Naive B cell (primary cell): ENCODE measurements around the gene HPSE2. TPM values are rescaled to one million over a fixed set of nuclear protein-coding genes. Genes with fewer than 3 reads are reported as not detected.

Source experiments
- ATAC-seq, 2 donors: fragments of 150-1000 bp; cut with Tn5 transposase; 2 replicates each; pipeline ENCODE4 v1.10.0; 2021; ENCODE audit warnings: low read depth in 2 of 2, mild to moderate bottlenecking in 2 of 2, moderate library complexity in 2 of 2
- DNase-seq: peaks from one replicate; pipeline ENCODE4 v3.0.0; 2022
- H3K27ac Mint-ChIP-seq, 6 donors: one replicate each; pipeline ENCODE4 v1.8.0; 2020 to 2022; ENCODE audit warnings: mild to moderate bottlenecking in 6 of 6, mixed read lengths in 6 of 6, moderate library complexity in 5 of 6, inconsistent platforms in 2 of 6
- H3K27me3 Mint-ChIP-seq, 3 donors: one replicate each; pipeline ENCODE4 v1.8.0; 2021 to 2022; ENCODE audit warnings: mixed read lengths in 3 of 3, mild to moderate bottlenecking in 1 of 3
- H3K36me3 Mint-ChIP-seq, 2 donors: one replicate each; pipeline ENCODE4 v1.8.0; 2020 to 2022; ENCODE audit warnings: mixed read lengths in 2 of 2, inconsistent platforms in 1 of 2, mild to moderate bottlenecking in 1 of 2
- H3K4me1 Mint-ChIP-seq, 3 donors: one replicate each; pipeline ENCODE4 v1.8.0; 2020 to 2022; ENCODE audit warnings: mixed read lengths in 3 of 3, inconsistent platforms in 1 of 3, mild to moderate bottlenecking in 1 of 3, moderate library complexity in 1 of 3
- H3K4me3 Mint-ChIP-seq, 8 donors: one replicate each; pipeline ENCODE4 v1.8.0; 2020 to 2022; ENCODE audit warnings: mild to moderate bottlenecking in 8 of 8, mixed read lengths in 8 of 8, moderate library complexity in 8 of 8, inconsistent platforms in 2 of 8
- H3K9me3 Mint-ChIP-seq, 7 donors: one replicate each; pipeline ENCODE4 v1.8.0; 2020 to 2022; ENCODE audit warnings: mixed read lengths in 7 of 7, mild to moderate bottlenecking in 5 of 7, inconsistent platforms in 2 of 7, moderate library complexity in 1 of 7
- polyA plus RNA-seq, 6 donors: library from polyadenylated mRNA; unstranded; fragments of 300-500 nt; fragmentation: Illumina TruSeq; gene quantifications; one replicate each; pipeline ENCODE4 v1.2.3, GENCODE V29; 2021; ENCODE audit warnings: low read depth in 6 of 6

The HPSE2 gene
- polyA plus RNA-seq, 6 donors from 2014 or later, result not detected

DNA sequence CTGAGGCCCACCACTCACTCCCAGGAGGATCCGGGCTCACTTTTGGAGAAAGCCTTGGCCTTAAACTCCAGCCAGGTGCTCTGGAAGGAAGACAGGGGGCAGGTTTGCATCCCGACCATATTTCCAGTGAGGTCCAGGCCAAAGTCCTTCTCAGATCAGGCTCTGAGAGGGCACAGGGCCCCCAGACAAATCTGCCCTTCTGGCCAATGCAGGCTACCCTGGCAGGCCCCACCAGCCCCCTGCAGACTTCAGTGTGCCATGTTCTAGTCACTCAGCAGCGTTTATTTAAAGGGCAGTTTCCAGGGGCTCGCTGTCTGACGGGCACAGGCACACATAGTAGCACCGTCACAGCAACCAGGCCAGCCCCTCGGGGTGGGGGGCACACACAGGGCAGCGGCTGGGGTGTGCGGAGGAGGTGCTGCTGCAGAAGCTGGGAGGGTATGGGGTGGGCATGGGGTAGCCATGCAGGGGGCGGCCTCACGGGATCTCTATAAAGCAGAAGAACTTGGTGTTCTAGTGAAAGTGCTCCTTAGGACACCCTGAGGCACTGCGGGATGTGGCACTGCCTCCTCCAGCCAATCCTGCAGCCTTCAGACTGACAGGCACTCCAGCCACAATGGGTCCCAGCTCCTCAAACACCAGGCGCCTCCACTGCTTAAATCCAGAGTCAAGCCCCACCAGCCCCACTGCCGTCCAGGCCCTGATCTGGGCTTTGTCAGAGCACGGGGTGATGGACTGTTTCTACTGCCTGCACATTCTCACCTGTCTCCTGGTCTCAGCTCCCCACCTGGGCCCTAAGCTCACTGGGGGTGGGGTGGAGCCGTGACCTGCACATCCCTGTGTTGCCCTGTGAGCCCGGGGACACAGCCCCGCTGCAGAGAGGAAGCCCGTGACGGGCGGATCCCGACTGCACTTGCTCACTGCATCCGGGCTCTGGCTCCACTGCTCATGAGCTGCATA is 811.1 kb downstream of the HPSE2 start:
- Mint-ChIP-seq H3K4me3 (no peak overlapping the region), H3K36me3 (peaks cover 3 to 5% of the 10 kb centered on the region in 2 donors), H3K4me1 (no peaks in the 10 kb centered on the region), H3K27ac (peak overlapping the region in 2 of 6 donors; percentile 18 to 79), H3K27me3 (no peaks in the 10 kb centered on the region), H3K9me3 (no peaks in the 10 kb centered on the region)
- no peak for DNase-seq
- no peak for ATAC-seq

DNA sequence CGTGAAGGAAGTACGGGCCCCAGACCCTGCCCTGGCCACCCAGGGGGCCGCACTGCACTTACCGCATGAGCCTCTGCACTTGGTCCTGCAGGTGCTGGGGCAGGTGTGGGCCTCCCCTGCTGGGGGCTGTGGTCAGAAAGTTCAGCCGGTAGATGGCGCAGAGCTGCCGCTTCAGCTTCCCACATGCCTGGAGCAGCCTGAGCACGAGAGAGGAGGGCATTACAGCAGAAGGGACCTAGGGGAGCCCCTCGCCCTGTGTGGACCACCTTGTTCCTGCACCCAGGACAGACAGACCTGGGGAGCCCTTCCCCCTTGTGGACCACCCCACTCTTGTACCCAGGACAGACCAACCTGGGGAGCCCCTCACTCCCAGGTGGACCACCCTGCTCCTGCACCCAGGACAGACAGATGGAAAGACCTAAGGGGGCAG is 811.9 kb downstream of the HPSE2 start:
- no peaks in the 10 kb centered on the region for H3K9me3 Mint-ChIP-seq
- no peaks in the 10 kb centered on the region for H3K4me1 Mint-ChIP-seq
- H3K27me3 Mint-ChIP-seq, result no peaks in the 10 kb centered on the region
- DNase-seq (no peak), ATAC-seq (no peak)
- peak overlapping the region in 2 of 6 donors; percentile 37 to 81 for H3K27ac Mint-ChIP-seq
- H3K36me3 Mint-ChIP-seq, result peaks cover 4 to 14% of the 10 kb centered on the region in 2 donors
- no peak overlapping the region for H3K4me3 Mint-ChIP-seq

DNA sequence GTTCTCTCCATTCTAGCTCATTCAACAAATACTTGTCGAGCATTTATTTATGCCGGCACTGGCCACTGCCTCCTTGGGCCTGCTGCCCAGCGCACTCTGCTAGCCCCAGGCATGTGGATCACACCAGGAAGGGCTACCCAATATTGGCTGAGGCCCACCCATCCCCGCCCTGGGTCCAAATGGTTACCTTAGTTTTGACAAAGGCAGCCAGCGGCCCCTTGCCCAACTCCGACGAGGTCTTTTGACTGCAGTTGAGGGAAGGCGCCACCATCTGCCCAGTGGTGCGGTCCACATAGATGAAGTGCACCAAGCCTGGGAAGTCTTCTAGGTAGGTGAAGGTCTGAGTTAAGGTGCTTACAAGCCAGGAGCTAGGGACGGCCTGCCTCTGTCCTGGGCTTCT is 813.5 kb downstream of the HPSE2 start:
- Mint-ChIP-seq H3K27me3 (no peaks in the 10 kb centered on the region), H3K36me3 (peaks cover 4 to 16% of the 10 kb centered on the region in 2 donors), H3K4me1 (no peaks in the 10 kb centered on the region), H3K4me3 (no peak overlapping the region), H3K9me3 (no peaks in the 10 kb centered on the region), H3K27ac (peak overlapping the region in 1 of 6 donors; percentile 16)
- no peak for DNase-seq
- no peak for ATAC-seq

DNA sequence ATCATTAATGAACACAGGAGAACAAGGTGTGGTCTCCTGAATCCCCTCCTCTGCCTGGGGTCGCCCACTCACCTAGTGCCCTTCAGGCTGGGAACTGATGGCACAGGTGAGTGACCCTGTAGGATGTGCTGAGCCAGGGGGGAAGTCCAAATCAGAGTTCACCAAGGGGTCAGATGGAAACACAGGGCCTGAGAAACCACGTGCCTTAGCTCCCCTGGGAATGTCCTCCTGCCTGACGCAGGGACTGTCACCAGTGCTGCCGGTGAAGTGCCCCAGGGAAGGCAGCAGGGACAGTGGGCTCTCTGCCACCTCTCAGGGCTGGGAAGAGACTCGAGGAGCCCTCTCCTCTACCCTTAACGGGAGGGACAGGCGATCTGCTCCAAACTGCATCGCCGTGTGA is 814.9 kb downstream of the HPSE2 start:
- no peak overlapping the region for H3K4me3 Mint-ChIP-seq
- H3K9me3 Mint-ChIP-seq, result no peaks in the 10 kb centered on the region
- peak overlapping the region in 3 of 6 donors; percentile 22 to 82 (median 39) for H3K27ac Mint-ChIP-seq
- ATAC-seq (no peak), DNase-seq (no peak)
- H3K4me1 Mint-ChIP-seq, result peaks cover 0 to 6% (median 0%) of the 10 kb centered on the region in 3 donors
- H3K36me3 Mint-ChIP-seq, result peaks cover 4 to 16% of the 10 kb centered on the region in 2 donors
- no peaks in the 10 kb centered on the region for H3K27me3 Mint-ChIP-seq

DNA sequence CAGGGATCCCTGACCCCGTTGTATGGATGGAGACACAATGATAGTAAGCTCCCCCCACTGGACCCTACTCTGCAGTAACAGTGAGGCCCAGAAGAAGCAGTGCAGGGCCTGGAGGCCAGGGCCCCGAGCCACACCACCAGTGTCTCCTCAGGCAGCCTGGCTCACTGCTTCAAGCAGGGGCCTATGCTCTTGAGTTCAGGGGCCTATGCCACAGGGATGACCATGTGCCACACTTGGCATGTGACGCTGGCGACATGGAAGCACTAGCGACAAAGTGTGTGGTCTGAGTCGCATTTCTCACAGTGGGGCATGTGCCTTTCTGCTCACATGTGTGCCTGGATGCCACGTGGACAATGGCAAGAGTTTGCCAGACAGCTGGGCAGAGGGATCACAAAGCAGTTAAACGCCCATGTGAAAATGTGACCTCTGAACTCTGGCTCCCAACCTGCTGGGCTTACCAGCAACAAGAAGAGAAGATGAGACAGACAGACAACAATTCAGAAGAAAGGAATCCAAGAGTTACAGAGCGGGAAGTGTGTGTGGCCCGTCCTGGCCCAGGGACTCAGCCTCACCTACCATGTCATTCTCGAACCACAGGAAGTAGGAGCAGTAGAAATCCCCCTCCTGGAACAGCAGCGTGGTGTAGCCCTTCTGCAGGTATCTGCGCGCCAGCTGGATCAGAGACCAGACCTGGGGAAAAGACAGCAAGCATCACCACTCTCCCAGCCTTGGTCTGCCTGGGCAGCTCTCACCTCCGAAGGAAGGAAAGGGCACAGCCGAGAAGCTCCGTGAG is 816.0 kb downstream of the HPSE2 start:
- peak overlapping the region in 5 of 6 donors; percentile 9 to 84 (median 74) for H3K27ac Mint-ChIP-seq
- no peak overlapping the region for H3K4me3 Mint-ChIP-seq
- no peaks in the 10 kb centered on the region for H3K27me3 Mint-ChIP-seq
- DNase-seq (no peak), ATAC-seq (no peak)
- peaks cover 4 to 12% (median 11%) of the 10 kb centered on the region in 3 donors for H3K4me1 Mint-ChIP-seq
- H3K9me3 Mint-ChIP-seq, result no peaks in the 10 kb centered on the region
- peaks cover 4 to 16% of the 10 kb centered on the region in 2 donors for H3K36me3 Mint-ChIP-seq

DNA sequence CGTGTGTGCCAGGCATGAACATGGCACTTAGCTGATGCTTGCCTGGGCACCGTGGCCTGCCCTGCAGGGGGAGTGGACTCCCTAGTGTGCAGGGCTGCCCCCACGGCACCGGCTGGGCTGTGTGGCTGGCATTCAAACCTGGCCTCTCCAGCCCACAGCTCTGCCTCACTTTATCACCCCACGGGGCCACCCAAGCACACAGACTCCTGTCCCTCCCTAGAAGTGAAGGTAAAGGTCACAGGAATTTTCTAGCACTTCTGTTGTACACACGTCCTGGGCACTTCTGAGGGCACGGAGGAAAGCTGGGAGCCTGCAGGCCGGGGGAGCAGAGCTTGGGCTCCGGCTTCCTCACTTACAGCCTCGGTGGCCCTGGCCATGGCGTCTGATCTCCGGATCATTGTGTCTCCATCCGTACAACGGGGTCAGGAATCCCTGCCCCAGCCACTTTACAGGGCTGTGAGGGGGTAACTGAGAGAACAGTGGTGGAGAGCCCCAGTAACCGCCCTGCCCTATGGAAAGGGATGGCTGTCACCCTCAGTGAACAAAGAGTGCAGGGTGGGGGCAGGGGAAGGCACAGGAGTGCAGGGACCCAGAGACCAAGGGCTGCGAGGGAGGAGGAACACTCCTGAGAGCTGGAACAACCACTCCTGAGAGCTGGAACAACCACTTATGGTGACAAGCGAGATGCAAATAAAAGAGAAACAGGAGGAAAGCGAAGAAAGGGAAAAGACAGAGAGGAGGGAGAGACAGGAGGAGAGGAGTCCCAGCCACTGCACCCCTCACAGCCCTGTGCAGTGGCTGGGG is 816.8 kb downstream of the HPSE2 start:
- peaks cover 4 to 16% of the 10 kb centered on the region in 2 donors for H3K36me3 Mint-ChIP-seq
- no peak for ATAC-seq
- peaks cover 9 to 20% (median 18%) of the 10 kb centered on the region in 3 donors for H3K4me1 Mint-ChIP-seq
- H3K4me3 Mint-ChIP-seq, result no peak overlapping the region
- DNase-seq, result no peak
- no peaks in the 10 kb centered on the region for H3K27me3 Mint-ChIP-seq
- H3K27ac Mint-ChIP-seq, result peak overlapping the region in 1 of 6 donors; percentile 9
- no peaks in the 10 kb centered on the region for H3K9me3 Mint-ChIP-seq

DNA sequence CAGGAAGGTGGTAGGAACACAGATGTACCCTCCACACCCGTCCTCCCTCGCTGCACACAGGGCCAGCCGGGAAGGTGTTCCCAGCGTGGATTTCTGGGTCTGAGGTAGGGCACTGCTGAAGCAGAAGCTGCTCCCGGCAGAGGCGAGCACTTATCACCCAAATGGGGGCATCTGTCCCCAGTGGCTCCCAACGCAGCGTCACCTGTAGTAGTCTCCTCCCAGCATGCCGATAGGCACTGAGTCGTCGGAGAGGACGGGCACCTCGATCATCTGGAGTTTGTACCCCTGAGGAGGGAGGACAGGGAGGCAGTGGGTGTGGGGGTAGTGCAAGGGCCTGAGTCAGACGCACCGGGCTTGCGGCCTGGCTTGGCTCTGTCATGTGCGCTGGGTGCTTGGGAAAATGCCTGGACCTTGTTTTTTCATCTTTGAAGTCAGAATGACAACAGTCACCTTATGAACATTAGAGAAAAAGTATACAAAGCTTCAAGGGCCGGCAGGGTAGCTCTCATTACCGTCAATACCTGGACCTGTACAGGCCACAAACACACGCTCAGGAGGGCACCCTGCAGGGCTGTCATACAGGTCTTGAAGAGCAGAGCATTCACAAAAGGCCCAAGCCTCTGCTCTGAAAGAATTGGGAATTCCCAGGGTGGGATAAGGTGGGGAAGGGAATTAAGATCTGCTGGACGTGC is 817.5 kb downstream of the HPSE2 start:
- ATAC-seq (no peak), DNase-seq (no peak)
- H3K36me3 Mint-ChIP-seq, result peaks cover 4 to 16% of the 10 kb centered on the region in 2 donors
- H3K9me3 Mint-ChIP-seq, result no peaks in the 10 kb centered on the region
- H3K27me3 Mint-ChIP-seq, result no peaks in the 10 kb centered on the region
- H3K27ac Mint-ChIP-seq, result peak overlapping the region in 1 of 6 donors; percentile 60
- no peak overlapping the region for H3K4me3 Mint-ChIP-seq
- peaks cover 9 to 20% (median 18%) of the 10 kb centered on the region in 3 donors for H3K4me1 Mint-ChIP-seq

DNA sequence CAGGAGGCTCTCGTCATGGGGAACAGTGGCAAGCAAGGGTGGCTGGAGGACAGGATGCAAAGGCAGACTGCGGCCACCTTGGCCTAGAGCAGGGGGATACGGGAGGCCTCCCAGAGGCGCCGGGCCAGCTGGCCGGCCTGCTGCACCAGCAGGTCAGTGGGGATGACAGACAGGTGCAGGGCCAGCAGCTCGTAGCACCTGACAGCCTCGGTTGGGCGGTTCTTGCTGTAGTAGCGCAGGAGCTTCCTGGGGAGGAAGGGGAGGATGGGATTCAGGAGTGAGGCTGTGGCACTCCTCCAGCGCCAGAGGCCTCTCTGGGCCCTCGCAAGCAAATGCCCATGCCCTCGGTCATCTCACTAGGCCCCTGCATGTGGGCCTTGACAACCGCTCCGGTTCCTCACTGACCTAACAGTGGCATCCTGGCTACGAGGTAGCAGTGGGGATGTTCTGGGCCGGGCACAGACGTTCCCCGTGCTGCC is 818.1 kb downstream of the HPSE2 start:
- DNase-seq (no peak), ATAC-seq (no peak)
- Mint-ChIP-seq H3K4me3 (no peak overlapping the region), H3K4me1 (peaks cover 9 to 20% (median 18%) of the 10 kb centered on the region in 3 donors), H3K36me3 (peaks cover 4 to 16% of the 10 kb centered on the region in 2 donors), H3K27me3 (no peaks in the 10 kb centered on the region), H3K9me3 (no peaks in the 10 kb centered on the region), H3K27ac (peak overlapping the region in 1 of 6 donors; percentile 60)

DNA sequence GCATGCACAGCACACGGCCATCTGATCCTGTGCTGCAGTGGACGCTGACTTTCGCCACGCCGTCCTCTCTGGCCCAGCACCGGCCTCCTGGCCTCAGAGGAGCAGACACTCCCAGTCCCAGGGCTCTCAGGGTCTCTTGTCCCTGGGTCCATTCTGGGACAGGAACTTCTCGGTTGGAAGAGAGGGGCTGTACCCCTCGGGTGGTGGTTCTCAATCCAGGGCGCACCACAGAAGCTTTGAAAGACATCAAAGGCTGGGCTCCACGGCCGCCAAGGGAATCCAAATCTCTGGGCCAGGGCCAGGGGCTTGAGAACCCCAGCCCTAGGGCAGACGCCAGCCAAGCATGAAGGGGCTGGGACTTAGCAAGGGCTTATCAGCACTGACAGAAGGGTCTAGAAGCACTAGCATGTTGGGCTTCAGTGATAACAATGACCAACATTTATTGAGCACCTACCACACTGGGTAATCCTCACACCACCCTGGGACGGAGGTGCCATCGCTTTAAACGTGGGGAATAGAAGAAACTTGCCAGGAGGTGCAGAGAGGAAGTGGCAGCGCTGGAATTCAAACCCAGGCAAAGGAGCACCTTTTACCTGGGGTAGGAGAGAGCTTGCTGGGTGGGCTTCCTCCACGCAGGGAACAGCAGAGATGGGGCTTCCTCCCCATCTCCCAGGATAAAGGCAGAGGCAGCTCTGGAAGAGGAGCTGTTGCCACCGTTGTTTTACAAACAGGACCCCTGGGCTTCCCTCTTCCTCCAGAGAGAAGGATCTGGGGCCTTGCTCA is 818.9 kb downstream of the HPSE2 start:
- no peak for DNase-seq
- peak overlapping the region; percentile 24 to 88 (median 55) for H3K27ac Mint-ChIP-seq
- peaks cover 9 to 20% (median 20%) of the 10 kb centered on the region in 3 donors for H3K4me1 Mint-ChIP-seq
- peaks cover 4 to 16% of the 10 kb centered on the region in 2 donors for H3K36me3 Mint-ChIP-seq
- H3K9me3 Mint-ChIP-seq, result no peaks in the 10 kb centered on the region
- no peak for ATAC-seq
- H3K4me3 Mint-ChIP-seq, result peak overlapping the region in 1 of 8 donors; percentile 29
- no peaks in the 10 kb centered on the region for H3K27me3 Mint-ChIP-seq

DNA sequence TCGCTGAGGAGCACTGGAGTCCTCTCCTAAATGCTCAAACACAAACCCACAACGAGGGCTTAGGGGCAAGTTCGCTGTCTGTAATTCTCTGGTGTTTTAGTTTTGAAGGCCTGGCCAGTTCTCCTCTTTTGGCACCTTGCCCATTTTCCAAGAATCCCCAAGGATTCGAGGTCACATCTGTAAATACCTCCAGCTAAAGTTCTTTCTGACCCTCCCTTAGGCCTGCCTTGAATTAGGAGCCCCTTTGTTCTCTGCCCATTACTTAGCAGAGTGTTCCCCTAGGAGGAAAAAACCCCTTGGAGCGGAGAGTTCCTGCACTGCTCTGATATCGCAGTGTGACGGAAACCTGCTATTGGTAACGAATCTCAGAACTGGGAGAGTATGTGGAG is 819.9 kb downstream of the HPSE2 start:
- H3K36me3 Mint-ChIP-seq, result peaks cover 4 to 16% of the 10 kb centered on the region in 2 donors
- no peaks in the 10 kb centered on the region for H3K9me3 Mint-ChIP-seq
- H3K4me1 Mint-ChIP-seq, result peaks cover 9 to 29% (median 20%) of the 10 kb centered on the region in 3 donors
- H3K27ac Mint-ChIP-seq, result peak overlapping the region in 4 of 6 donors; percentile 41 to 86 (median 74)
- DNase-seq (no peak), ATAC-seq (no peak)
- peak overlapping the region in 3 of 8 donors; percentile 77 to 79 (median 78) for H3K4me3 Mint-ChIP-seq
- H3K27me3 Mint-ChIP-seq, result no peaks in the 10 kb centered on the region

DNA sequence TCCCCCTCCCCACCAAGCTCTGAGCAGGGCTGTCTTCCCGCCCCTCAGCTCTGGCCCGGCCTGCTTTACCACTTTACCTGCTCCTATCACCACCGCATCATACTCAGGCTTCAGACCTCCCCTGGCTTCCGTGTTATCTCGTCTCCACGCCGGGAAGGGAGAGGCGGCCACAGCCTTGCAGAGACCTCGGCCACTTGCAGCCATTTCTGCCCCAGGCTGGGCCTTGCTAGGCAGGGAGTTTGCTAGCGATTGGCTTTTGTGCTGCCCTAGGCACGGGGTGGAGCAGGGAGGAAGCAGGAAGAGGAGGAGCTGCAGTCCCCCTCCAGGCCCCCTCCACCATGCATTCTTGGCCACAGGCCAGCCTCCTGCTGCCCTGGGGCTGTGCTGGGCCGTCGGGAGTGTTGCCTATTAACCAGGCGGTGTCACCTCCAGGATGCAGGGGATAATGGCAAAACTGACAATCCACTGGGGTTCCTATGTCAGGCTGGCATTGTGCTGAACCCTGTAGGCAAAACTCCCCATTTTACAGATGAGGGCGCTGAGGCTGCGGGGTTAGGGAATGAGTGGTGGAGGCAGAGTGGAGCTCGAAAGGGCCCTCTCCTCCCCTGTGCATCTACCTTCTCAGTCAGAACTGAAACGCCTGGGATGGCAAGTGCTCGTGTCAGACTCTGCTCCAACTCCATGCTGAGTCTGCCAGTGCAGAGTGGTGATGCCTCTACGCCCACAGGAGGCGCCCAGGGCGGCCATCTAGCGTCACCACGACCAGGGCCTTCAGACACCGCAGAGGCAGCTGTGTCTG is 820.5 kb downstream of the HPSE2 start, which contains the start of gene PYROXD2:
TSS of gene PYROXD2 (minus strand) at position 251 of the 799 bp plus-strand sequence. CDS start at position 204, 47 bp downstream.
- H3K4me3 Mint-ChIP-seq, result peak within 1 kb of the TSS; percentile 31 to 90 (median 86)
- H3K4me1 Mint-ChIP-seq, result peaks cover 9 to 29% (median 20%) of the 10 kb centered on the region in 3 donors
- no peaks in the 10 kb centered on the region for H3K27me3 Mint-ChIP-seq
- peak within 1 kb of the TSS in 5 of 6 donors; percentile 76 to 88 (median 82) for H3K27ac Mint-ChIP-seq
- H3K9me3 Mint-ChIP-seq, result no peaks in the 10 kb centered on the region
- ATAC-seq, result peak; percentile 45 to 68
- peaks cover 4 to 16% of the 10 kb centered on the region in 2 donors for H3K36me3 Mint-ChIP-seq
- DNase-seq, result no peak
